ENCODE data around the gene IL17RA. TPM values are rescaled to one million over a fixed set of nuclear protein-coding genes. Genes with fewer than 3 reads are reported as not detected.

Gene IL17RA
- total RNA-seq, 1 donor from 2014 or later: 15.4 TPM

- DNase-seq (ENCODE audit: low spot score): no peak
Observed at GRCh38 chr22:17106161-17106784, 21.5 kb downstream of the IL17RA start.

- no peak for DNase-seq (ENCODE audit: low spot score)
Observed at GRCh38 chr22:17106785-17107546, 22.2 kb downstream of the IL17RA start.

- no peak for DNase-seq (ENCODE audit: low spot score)
Observed at GRCh38 chr22:17107547-17107810, 22.7 kb downstream of the IL17RA start.

GRCh38 chr22:17108256-17109112 lies 23.7 kb downstream of the IL17RA start:
- no peak for DNase-seq (ENCODE audit: low spot score)

- no peak for DNase-seq (ENCODE audit: low spot score)
Observed at GRCh38 chr22:17109113-17109865, 24.5 kb downstream of the IL17RA start.

- DNase-seq (ENCODE audit: low spot score): no peak
Observed at GRCh38 chr22:17109976-17110375, 25.2 kb downstream of the IL17RA start.

GRCh38 chr22:17110791-17111550 lies 26.2 kb downstream of the IL17RA start:
- no peak for DNase-seq (ENCODE audit: low spot score)

- no peak for DNase-seq (ENCODE audit: low spot score)
Observed at GRCh38 chr22:17112491-17113042, 27.8 kb downstream of the IL17RA start.

GRCh38 chr22:17113600-17113999 lies 28.8 kb downstream of the IL17RA start:
- no peak for DNase-seq (ENCODE audit: low spot score)

- no peak for DNase-seq (ENCODE audit: low spot score)
Observed at GRCh38 chr22:17114173-17114897, 29.5 kb downstream of the IL17RA start.

- no peak for DNase-seq (ENCODE audit: low spot score)
Observed at GRCh38 chr22:17114898-17115235, 30.1 kb downstream of the IL17RA start.

GRCh38 chr22:17115236-17115635 lies 30.4 kb downstream of the IL17RA start:
- no peak for DNase-seq (ENCODE audit: low spot score)

GRCh38 chr22:17115945-17116565 lies 31.3 kb downstream of the IL17RA start:
- no peak for DNase-seq (ENCODE audit: low spot score)

- no peak for DNase-seq (ENCODE audit: low spot score)
Observed at GRCh38 chr22:17116572-17117330, 32.0 kb downstream of the IL17RA start.

GRCh38 chr22:17117400-17117799 lies 32.6 kb downstream of the IL17RA start:
- no peak for DNase-seq (ENCODE audit: low spot score)

GRCh38 chr22:17117890-17118289 lies 33.1 kb downstream of the IL17RA start:
- DNase-seq (ENCODE audit: low spot score): no peak

GRCh38 chr22:17118342-17118741 lies 33.5 kb downstream of the IL17RA start:
- DNase-seq (ENCODE audit: low spot score): no peak

- no peak for DNase-seq (ENCODE audit: low spot score)
Observed at GRCh38 chr22:17119481-17120202, 34.8 kb downstream of the IL17RA start.

- no peak for DNase-seq (ENCODE audit: low spot score)
Observed at GRCh38 chr22:17120281-17120680, 35.5 kb downstream of the IL17RA start.

Data from ureter (tissue), 1 donor.